Right atrium auricular region (tissue), 2 donors: ENCODE results near the gene TTC28. TPM values are rescaled to one million over a fixed set of nuclear protein-coding genes. Genes with fewer than 3 reads are reported as not detected.
"Not testable (repeated sequence)": the region's sequence is repeated elsewhere in the genome, so short reads cannot be mapped to it uniquely, and the experiment has no call there.

ENCODE experiments used
- DNase-seq: peaks from one replicate; pipeline ENCODE4 v3.0.0-alpha.2; 2019; ENCODE audit warnings: low spot score
- H3K27ac ChIP-seq, 2 donors: fragments of 200-600 bp; sonication (generic); 1 replicate in 1 of 2; 2 replicates in 1 of 2; pipeline ENCODE4 v1.5.1; 2016 to 2019
- H3K27me3 ChIP-seq, 2 donors: fragments of 200-600 bp; sonication (generic); one replicate each; pipeline versions ENCODE4 v1.5.1 to v1.6.0; 2017 to 2019
- H3K36me3 ChIP-seq: fragments of 200-600 bp; sonication (generic); one replicate; pipeline ENCODE4 v1.5.1; 2016
- H3K4me1 ChIP-seq, 2 donors: fragments of 200-600 bp; sonication (generic); one replicate each; pipeline versions ENCODE4 v1.5.1 to v1.6.0; 2017 to 2019
- H3K4me3 ChIP-seq, 2 donors: fragments of 200-600 bp; sonication (generic); 1 replicate in 1 of 2; 2 replicates in 1 of 2; pipeline ENCODE4 v1.5.1; 2017 to 2019; ENCODE audit warnings: mild to moderate bottlenecking in 1 of 2, moderate library complexity in 1 of 2
- H3K9me3 ChIP-seq, 2 donors: fragments of 200-600 bp; sonication (generic); one replicate each; pipeline ENCODE4 v1.5.1; 2019
- total RNA-seq, 2 donors: library from RNA; depleted of rRNA; stranded (reverse); fragments of >200 nt; gene quantifications; one replicate each; pipeline ENCODE4 v1.1.0, GENCODE V29; 2016
- TF ChIP-seq, protein P1 (sequence below), 2 donors: fragments of 200-600 bp; sonication (generic); IDR thresholded peaks; one replicate each; pipeline ENCODE4 v1.5.1; 2019; ENCODE audit warnings: antibody characterized with exemption in 2 of 2

Gene TTC28
- total RNA-seq, 2 donors from 2014 or later = 22.1 to 22.3 TPM

GRCh38 chr22:28506150-28506535 lies 173.5 kb downstream of the TTC28 start:
- H3K36me3 ChIP-seq = no peaks in the 10 kb centered on the region
- TF ChIP-seq, protein P1, sequence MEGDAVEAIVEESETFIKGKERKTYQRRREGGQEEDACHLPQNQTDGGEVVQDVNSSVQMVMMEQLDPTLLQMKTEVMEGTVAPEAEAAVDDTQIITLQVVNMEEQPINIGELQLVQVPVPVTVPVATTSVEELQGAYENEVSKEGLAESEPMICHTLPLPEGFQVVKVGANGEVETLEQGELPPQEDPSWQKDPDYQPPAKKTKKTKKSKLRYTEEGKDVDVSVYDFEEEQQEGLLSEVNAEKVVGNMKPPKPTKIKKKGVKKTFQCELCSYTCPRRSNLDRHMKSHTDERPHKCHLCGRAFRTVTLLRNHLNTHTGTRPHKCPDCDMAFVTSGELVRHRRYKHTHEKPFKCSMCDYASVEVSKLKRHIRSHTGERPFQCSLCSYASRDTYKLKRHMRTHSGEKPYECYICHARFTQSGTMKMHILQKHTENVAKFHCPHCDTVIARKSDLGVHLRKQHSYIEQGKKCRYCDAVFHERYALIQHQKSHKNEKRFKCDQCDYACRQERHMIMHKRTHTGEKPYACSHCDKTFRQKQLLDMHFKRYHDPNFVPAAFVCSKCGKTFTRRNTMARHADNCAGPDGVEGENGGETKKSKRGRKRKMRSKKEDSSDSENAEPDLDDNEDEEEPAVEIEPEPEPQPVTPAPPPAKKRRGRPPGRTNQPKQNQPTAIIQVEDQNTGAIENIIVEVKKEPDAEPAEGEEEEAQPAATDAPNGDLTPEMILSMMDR (IDR thresholded peaks at IDR 0.05) = no peak
- H3K9me3 ChIP-seq = peaks cover 0 to 3% of the 10 kb centered on the region in 2 donors
- H3K4me1 ChIP-seq = no peaks in the 10 kb centered on the region
- DNase-seq = no peak
- H3K27me3 ChIP-seq = no peaks in the 10 kb centered on the region
- H3K27ac ChIP-seq = no peak overlapping the region
- H3K4me3 ChIP-seq = no peak overlapping the region

DNA sequence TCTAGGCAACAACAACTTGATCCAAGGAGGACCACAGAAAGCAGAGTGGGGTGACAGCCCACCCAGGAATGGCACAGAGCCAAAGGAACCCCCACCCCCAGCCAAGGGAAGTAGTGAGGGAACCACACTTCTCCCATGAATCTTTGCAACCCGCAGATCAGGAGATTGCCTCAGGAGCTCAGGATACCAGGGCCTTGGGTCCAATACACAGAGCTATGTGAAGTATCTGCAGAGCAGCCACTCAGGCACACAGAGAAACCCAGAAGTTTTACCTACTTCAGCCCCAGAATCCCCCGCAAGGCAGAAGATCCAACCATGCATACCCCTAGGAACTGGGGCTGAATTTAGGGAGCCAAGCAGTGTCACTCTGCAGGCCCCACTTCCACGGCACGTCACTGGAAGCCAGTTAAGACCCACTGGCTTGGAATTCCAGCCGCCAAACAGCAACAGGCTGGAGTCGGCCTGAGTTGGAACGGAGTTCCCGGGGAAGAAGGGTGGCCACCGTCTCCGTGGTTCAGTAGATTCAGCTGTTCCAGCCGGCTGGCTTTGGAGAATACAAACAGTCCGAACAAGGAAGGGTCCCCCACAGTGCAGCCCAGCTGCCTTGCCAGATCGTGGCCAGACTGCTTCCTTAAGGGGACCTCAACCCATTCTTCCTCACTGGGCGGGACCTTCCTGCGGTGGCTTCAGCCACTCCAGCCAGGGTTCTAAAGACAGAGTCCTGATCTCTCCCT lies 174.1 kb downstream of the TTC28 start:
- DNase-seq = no peak
- Histone ChIP-seq H3K9me3 (no peaks in the 10 kb centered on the region), H3K4me3 (no peak overlapping the region), H3K27ac (no peak overlapping the region), H3K4me1 (no peaks in the 10 kb centered on the region), H3K27me3 (no peaks in the 10 kb centered on the region), H3K36me3 (no peaks in the 10 kb centered on the region)
- TF ChIP-seq, protein P1 (IDR thresholded peaks at IDR 0.05) = no peak

DNA sequence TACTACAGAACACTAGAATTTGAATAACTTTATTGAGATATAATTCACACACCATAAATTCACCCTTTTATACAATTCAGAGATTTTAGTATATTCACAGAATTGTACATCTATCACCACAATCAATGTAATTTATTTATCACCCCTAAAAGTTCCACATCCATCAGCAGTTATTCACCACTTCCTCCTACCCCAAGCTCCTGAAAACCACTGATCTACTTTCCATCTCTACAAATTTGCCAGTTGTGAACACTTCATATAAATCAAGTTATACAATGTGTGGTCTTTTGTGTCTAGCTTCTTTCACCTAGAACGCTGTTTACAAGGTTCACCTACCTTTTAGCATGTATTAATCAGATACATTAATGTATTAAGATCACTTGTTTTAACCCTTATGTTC lies 179.6 kb downstream of the TTC28 start:
- no peak overlapping the region for H3K27ac ChIP-seq
- TF ChIP-seq, protein P1 (IDR thresholded peaks at IDR 0.05) = no peak
- H3K27me3 ChIP-seq = no peaks in the 10 kb centered on the region
- H3K9me3 ChIP-seq = no peaks in the 10 kb centered on the region
- no peaks in the 10 kb centered on the region for H3K36me3 ChIP-seq
- H3K4me3 ChIP-seq = no peak overlapping the region
- no peak for DNase-seq
- H3K4me1 ChIP-seq = no peaks in the 10 kb centered on the region

DNA sequence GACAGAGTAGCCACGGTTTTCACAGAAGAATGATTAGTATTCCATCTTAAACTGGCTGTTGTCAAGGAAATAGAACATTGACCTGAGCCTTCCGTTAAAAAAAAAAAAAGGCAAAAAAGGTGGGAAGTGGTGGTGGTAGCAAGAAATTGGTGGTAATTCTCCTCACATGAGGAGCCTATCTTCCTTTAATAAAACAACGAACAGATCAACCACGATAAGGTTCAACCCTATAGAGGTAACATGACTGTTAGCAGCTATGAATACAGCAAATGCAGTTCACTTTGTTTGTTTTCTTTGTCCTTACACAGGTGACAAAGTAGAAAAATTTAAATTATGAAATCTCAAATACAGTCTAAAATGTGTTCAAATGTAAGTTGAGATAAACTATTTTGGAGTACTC lies 181.6 kb downstream of the TTC28 start:
- no peaks in the 10 kb centered on the region for H3K36me3 ChIP-seq
- no peaks in the 10 kb centered on the region for H3K9me3 ChIP-seq
- H3K4me1 ChIP-seq = no peaks in the 10 kb centered on the region
- no peak overlapping the region for H3K4me3 ChIP-seq
- H3K27me3 ChIP-seq = no peaks in the 10 kb centered on the region
- no peak for DNase-seq
- TF ChIP-seq, protein P1 (IDR thresholded peaks at IDR 0.05) = no peak
- H3K27ac ChIP-seq = no peak overlapping the region

DNA sequence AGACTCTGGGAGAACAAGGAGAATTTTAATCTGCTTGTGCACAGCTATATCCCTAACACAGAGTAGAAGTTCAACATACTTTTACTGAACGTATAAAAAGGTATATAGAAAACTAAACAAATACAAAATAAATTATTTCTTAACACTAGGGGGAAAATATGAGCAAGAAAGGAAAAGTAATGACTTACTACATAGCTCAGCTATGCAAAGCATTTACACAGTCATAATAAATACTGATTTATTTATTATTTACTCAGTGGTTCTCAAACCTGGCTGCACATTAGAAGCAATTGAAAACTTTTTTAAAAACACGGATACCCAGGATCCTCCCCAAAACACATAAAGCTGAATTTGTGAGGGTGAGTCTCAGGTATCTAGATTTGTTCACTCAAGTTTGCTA lies 182.5 kb downstream of the TTC28 start:
- no peak overlapping the region for H3K4me3 ChIP-seq
- no peaks in the 10 kb centered on the region for H3K36me3 ChIP-seq
- H3K27me3 ChIP-seq = no peaks in the 10 kb centered on the region
- TF ChIP-seq, protein P1 (IDR thresholded peaks at IDR 0.05) = no peak
- H3K27ac ChIP-seq = no peak overlapping the region
- H3K9me3 ChIP-seq = no peaks in the 10 kb centered on the region
- no peak for DNase-seq
- H3K4me1 ChIP-seq = no peaks in the 10 kb centered on the region

GRCh38 chr22:28491289-28491688 lies 188.4 kb downstream of the TTC28 start:
- H3K27ac ChIP-seq, H3K9me3 ChIP-seq, H3K4me1 ChIP-seq, H3K4me3 ChIP-seq, DNase-seq, H3K36me3 ChIP-seq, H3K27me3 ChIP-seq: not testable (repeated sequence)
